Testis (tissue), 5 donors: ENCODE data around the gene FUCA1. TPM values are rescaled to one million over a fixed set of nuclear protein-coding genes. Genes with fewer than 3 reads are reported as not detected.

Experiments used
- DNase-seq: peaks from one replicate; pipeline ENCODE4 v3.0.0-alpha.2; 2019
- H3K27ac ChIP-seq, 2 donors: fragments of 200-600 bp; sonication (generic); one replicate each; pipeline ENCODE4 v1.5.1; 2019
- H3K27me3 ChIP-seq: fragments of 200-600 bp; sonication (generic); one replicate; pipeline ENCODE4 v1.5.1; 2019
- H3K36me3 ChIP-seq: fragments of 200-600 bp; sonication (generic); one replicate; pipeline ENCODE4 v1.5.1; 2017; ENCODE audit warnings: low read depth; ENCODE audit errors: missing control alignments
- H3K4me1 ChIP-seq: fragments of 200-600 bp; sonication (generic); one replicate; pipeline ENCODE4 v1.5.1; 2019
- H3K4me3 ChIP-seq, 2 donors: fragments of 200-600 bp; sonication (generic); one replicate each; pipeline ENCODE4 v1.5.1; 2017 to 2019
- H3K9me3 ChIP-seq: fragments of 200-600 bp; sonication (generic); one replicate; pipeline ENCODE4 v1.5.1; 2017
- POLR2A ChIP-seq: fragments of 450-650 bp; IDR thresholded peaks from one replicate; pipeline ENCODE4 v1.6.1; 2017; ENCODE audit warnings: antibody characterized with exemption, mild to moderate bottlenecking, moderate library complexity
- WGBS, 2 donors: methylation state at CpG; one replicate each; pipeline ENCODE4 v1.1.5; 2018; 5-methylcytosine and 5-hydroxymethylcytosine counted together
- intact Hi-C: fragments of 100-400 bp; cut with DNase I; formaldehyde crosslinking; loops from one replicate; pipeline ENCODE4 v1.15.1; 2023; ENCODE audit warnings: low total_unique reads
- long read RNA-seq, 2 donors: transcript quantifications; one replicate each; lab custom pipeline, GENCODE V29; 2026
- polyA plus RNA-seq: library from polyadenylated mRNA; stranded (reverse); fragments of 350-450 nt; fragmentation: Illumina TruSeq; extraction: RNeasy Lipid Tissue Mini Kit (QIAGEN cat#74804); gene quantifications from one replicate; pipeline ENCODE4 v1.2.3, GENCODE V29; 2014; ENCODE audit warnings: low read depth, low replicate concordance; ENCODE audit not compliant: insufficient read depth
- total RNA-seq, 2 donors: library from RNA; depleted of rRNA; stranded (reverse); fragments of >200 nt; gene quantifications; one replicate each; pipeline ENCODE4 v1.2.3, GENCODE V29; 2016
- TF ChIP-seq, protein P1 (sequence below), 3 experiments: fragments of 450-650 bp in 2 of 3; fragments of 200-600 bp in 1 of 3; sonication (generic) in 1 of 3; IDR thresholded peaks; one replicate each; pipeline ENCODE4 v1.5.1; 2016 to 2019; ENCODE audit warnings: antibody characterized with exemption in 3 of 3, mild to moderate bottlenecking in 2 of 3, moderate library complexity in 1 of 3

The FUCA1 gene
- total RNA-seq = 10 to 100 TPM; 34.0 to 41.2 TPM
- polyA plus RNA-seq = 68.8 TPM
- long read RNA-seq, donor 1, transcript FUCA1-201 (8 exons, 2,047 nt) = major isoform, 16 of 16 reads
- long read RNA-seq, donor 1, partial matches to known transcripts = 0 of 16 reads
- long read RNA-seq, donor 1, other reads (novel, unspliced or antisense) = 0 of 16 reads
- long read RNA-seq, donor 2, transcript FUCA1-201 (8 exons, 2,047 nt) = major isoform, 6 of 6 reads
- long read RNA-seq, donor 2, partial matches to known transcripts = 0 of 6 reads
- long read RNA-seq, donor 2, other reads (novel, unspliced or antisense) = 0 of 6 reads

DNA sequence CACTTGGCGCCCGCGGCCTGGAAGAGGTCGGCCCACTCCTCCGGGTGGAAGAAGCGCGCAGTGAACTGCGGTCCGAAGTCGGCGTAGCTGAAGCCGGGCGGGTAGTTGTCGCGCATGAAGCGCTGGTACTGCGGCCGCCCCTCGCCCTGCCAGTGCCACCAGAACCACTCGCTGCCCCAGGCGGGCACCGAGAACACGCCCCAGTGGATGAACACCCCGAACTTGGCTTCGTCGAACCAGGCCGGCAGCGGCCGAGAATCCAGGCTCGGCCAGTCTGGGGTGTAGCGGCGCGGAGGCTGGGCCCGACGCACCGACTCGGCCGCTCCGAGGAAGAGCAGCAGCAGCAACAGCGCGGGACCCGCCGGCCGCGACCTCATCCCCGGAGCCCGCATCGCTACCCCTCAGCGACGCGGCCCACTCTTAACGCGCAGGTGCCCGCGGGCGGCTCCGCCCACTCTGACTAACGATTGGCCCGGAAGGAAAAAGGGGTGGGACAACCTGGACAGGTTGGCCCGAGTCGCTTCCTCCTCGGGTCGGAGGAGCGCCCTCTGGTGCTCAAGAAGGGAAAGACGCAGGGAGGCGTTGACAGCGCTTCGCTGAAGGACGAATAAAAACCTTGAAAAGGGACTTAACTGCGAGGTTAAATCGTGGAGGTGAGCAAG lies at the start of gene FUCA1:
Gene FUCA1 (minus strand): TSS at position 396 of the 662 bp plus-strand sequence. CDS start 4 bp downstream, at position 392.
- peak; percentile 66 for TF ChIP-seq POLR2A
- TF ChIP-seq, protein P1, sequence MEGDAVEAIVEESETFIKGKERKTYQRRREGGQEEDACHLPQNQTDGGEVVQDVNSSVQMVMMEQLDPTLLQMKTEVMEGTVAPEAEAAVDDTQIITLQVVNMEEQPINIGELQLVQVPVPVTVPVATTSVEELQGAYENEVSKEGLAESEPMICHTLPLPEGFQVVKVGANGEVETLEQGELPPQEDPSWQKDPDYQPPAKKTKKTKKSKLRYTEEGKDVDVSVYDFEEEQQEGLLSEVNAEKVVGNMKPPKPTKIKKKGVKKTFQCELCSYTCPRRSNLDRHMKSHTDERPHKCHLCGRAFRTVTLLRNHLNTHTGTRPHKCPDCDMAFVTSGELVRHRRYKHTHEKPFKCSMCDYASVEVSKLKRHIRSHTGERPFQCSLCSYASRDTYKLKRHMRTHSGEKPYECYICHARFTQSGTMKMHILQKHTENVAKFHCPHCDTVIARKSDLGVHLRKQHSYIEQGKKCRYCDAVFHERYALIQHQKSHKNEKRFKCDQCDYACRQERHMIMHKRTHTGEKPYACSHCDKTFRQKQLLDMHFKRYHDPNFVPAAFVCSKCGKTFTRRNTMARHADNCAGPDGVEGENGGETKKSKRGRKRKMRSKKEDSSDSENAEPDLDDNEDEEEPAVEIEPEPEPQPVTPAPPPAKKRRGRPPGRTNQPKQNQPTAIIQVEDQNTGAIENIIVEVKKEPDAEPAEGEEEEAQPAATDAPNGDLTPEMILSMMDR (IDR thresholded peaks at IDR 0.05) = peak; percentile 90 to 94 (median 93)
- intact Hi-C loops = no loop called here

DNA sequence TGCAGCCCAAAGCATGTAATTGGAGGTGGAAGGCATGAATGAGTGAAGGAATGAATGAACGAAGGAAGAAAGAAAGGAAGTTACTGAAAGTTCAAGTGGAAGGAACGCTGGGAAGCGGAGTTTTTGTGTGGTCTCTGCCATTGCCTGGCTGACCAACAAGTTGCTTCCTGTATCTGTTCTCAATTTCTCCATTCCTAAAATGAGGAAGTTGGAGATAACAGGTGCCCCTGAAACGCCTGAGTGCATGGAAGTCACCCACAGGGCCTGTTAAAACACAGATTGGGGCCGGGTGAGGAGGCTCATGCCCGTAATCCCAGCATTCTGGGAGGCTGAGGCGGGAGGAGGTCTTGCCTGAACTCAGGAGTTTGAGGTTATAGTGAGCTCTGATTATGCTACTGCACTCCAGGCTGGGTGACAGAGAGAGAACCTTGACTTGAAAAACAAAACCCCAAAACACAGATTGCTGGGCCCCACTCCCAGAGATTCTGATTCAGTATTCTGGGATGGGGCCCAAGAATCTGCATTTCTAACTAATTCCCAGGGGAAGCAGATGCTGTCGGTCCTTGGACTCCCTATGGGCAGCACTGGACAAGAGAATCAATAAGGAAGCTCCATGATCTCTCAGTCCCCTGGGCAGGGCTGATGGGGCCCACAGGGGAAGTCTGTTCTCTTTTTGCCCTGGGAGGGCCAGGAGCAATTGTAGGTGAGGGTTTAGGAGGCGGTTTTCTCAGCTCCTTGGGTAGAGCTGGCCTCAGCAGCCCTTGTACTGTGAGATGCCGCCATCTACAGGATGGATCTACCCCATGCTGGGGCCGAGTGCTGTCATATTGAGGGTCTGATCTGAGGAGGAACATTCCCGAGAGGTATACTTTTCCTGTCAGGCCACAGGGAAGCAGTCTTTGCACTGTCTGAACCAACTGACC lies 48.4 kb upstream of the FUCA1 start:
- Histone ChIP-seq H3K27ac (no peak overlapping the region), H3K4me3 (no peak overlapping the region), H3K4me1 (peaks cover 3% of the 10 kb centered on the region), H3K27me3 (no peaks in the 10 kb centered on the region), H3K36me3 (no peaks in the 10 kb centered on the region), H3K9me3 (no peaks in the 10 kb centered on the region)
- TF ChIP-seq, protein P1 (IDR thresholded peaks at IDR 0.05) = peak in 2 of 3 experiments; percentile 19 to 24
- TF ChIP-seq POLR2A = no peak
- intact Hi-C loops = no loop called here
- DNase-seq = peak; percentile 61
- 66 to 76% methylated on average over 7 to 12 of the region's 12 CpGs for WGBS, 2 donors

More for the DNA sequence above, at the start of gene FUCA1:
- H3K4me1 ChIP-seq = no peaks in the 10 kb centered on the region
- H3K36me3 ChIP-seq = no peaks in the 10 kb centered on the region
- H3K27me3 ChIP-seq = no peaks in the 10 kb centered on the region
- H3K27ac ChIP-seq = peak within 1 kb of the TSS; percentile 42 to 63
- no peaks in the 10 kb centered on the region for H3K9me3 ChIP-seq
- WGBS, 2 donors = 1% methylated on average over 12 to 52 of the region's 71 CpGs
- DNase-seq = peak; percentile 96
- peak within 1 kb of the TSS; percentile 68 to 96 for H3K4me3 ChIP-seq

DNA sequence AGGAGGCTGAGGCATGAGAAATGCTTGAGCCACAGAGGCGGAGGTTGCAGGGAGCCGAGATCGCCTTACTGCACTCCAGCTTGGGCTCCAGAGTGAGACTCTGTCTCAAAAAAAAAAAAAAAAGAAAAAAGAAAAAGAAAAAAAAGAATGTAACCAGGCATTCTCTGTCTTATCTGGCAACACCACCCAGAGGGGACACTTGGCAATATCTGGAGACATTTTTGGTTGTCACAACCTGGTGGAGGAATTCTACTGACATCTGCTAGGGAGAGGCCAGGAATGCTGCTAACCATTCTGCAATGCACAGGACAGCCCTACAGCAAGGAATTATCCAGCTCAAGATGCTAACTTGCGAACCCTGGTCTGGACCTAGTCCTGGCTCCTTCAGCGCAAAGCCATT lies 47.4 kb upstream of the FUCA1 start:
- H3K9me3 ChIP-seq = no peaks in the 10 kb centered on the region
- H3K36me3 ChIP-seq = no peaks in the 10 kb centered on the region
- 92 to 93% methylated on average over 5 of the region's 5 CpGs for WGBS, 2 donors
- no peak overlapping the region for H3K27ac ChIP-seq
- TF ChIP-seq POLR2A = no peak
- TF ChIP-seq, protein P1 (IDR thresholded peaks at IDR 0.05) = no peak
- no peaks in the 10 kb centered on the region for H3K27me3 ChIP-seq
- intact Hi-C loops = no loop called here
- no peak for DNase-seq
- H3K4me3 ChIP-seq = no peak overlapping the region
- peaks cover 3% of the 10 kb centered on the region for H3K4me1 ChIP-seq

DNA sequence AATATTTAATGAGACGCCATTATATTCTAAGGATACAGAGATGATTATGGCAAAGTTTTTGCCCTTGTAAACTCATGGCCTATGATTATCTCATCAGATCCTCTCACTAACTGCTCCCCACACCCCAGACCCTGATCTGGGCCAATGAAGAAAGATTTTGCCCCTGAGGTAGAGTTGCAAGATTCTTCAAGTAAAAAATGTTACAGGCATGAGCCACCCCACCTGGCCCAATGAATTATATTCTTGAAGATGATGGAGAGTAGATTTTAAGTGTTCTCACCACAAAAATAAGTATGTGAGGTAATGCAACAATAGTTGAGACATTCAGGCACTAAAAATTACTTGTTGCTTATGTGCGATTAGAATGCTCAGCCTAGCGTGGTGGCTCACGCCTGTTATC lies 46.8 kb upstream of the FUCA1 start:
- H3K4me1 ChIP-seq = peaks cover under 1% of the 10 kb centered on the region
- H3K27ac ChIP-seq = no peak overlapping the region
- no peak for TF ChIP-seq POLR2A
- TF ChIP-seq, protein P1 (IDR thresholded peaks at IDR 0.05) = no peak
- H3K27me3 ChIP-seq = no peaks in the 10 kb centered on the region
- no peak for DNase-seq
- H3K4me3 ChIP-seq = no peak overlapping the region
- intact Hi-C loops = no loop called here
- H3K9me3 ChIP-seq = no peaks in the 10 kb centered on the region
- whole genome bisulfite sequencing, 2 donors = 90% methylated on average over 4 of the region's 4 CpGs
- no peaks in the 10 kb centered on the region for H3K36me3 ChIP-seq
